Measurements from ENCODE around the gene CYFIP2. TPM values are rescaled to one million over a fixed set of nuclear protein-coding genes. Genes with fewer than 3 reads are reported as not detected.

Gene CYFIP2
- total and polyA plus RNA-seq, 10 of the 15 experiments (the other 5 are each of a cell fraction or from before 2014, with no cell fraction given) = 43.4 to 173 (median 96.0) TPM

DNA sequence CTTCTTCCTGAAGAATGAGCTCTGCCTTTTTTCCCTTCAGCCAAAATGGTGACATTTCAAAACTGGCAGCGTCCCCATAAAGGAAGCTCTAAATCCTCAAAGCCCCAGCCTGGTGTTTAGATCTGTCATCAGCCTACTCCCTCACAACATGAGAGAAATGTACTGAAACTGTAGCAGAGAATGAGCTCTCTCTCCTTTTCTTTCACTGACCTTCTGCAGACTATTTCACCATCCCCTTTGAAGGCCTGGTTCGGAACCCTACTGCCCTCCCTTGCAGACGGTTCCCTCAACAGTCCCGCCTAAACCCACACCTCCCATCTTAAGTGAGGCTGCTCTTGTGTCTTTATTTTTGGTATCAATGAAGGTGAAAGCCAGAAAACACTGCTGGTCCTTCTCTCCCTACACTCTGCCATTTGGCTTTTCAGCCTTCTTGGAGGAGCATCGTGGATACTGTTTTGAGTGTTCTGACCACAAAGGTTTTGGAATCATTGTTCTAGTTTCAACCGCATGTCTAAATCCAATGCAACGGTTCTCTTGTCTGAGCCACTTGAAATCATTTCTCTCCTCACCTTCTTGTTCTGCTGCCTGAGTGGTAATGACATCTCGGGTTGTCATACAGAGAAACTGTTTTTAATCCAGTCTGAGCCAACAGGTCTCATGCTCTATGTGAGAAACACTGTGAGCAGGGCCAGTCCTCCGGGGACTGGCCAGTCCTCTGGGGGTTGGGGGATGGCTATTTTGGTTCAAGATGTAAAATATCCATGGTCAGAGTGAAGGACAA is 46.2 kb upstream of the CYFIP2 start (continued):
- TF ChIP-seq, protein P1, sequence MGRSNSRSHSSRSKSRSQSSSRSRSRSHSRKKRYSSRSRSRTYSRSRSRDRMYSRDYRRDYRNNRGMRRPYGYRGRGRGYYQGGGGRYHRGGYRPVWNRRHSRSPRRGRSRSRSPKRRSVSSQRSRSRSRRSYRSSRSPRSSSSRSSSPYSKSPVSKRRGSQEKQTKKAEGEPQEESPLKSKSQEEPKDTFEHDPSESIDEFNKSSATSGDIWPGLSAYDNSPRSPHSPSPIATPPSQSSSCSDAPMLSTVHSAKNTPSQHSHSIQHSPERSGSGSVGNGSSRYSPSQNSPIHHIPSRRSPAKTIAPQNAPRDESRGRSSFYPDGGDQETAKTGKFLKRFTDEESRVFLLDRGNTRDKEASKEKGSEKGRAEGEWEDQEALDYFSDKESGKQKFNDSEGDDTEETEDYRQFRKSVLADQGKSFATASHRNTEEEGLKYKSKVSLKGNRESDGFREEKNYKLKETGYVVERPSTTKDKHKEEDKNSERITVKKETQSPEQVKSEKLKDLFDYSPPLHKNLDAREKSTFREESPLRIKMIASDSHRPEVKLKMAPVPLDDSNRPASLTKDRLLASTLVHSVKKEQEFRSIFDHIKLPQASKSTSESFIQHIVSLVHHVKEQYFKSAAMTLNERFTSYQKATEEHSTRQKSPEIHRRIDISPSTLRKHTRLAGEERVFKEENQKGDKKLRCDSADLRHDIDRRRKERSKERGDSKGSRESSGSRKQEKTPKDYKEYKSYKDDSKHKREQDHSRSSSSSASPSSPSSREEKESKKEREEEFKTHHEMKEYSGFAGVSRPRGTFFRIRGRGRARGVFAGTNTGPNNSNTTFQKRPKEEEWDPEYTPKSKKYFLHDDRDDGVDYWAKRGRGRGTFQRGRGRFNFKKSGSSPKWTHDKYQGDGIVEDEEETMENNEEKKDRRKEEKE (IDR thresholded peaks at IDR 0.05) = no peak
- TF ChIP-seq HDGF (IDR thresholded peaks at IDR 0.05) (no peak), ELK1 (IDR thresholded peaks at IDR 0.05; ENCODE audit: low read depth, low read length) (no peak), CUX1 (IDR thresholded peaks at IDR 0.05; ENCODE audit: insufficient replicate concordance, low read depth, low read length) (peak; percentile 40), EP300 (IDR thresholded peaks at IDR 0.05; ENCODE audit: borderline replicate concordance in 1 of 2, control insufficient read depth in 1 of 2, low read depth in 2 of 2, low read length in 2 of 2) (peak; percentile 27 to 78; a peak in 2 of 4 replicates), SRF (IDR thresholded peaks at IDR 0.05; ENCODE audit: low read depth in 2 of 2, low read length in 2 of 2) (0 out of 4 replicates have a peak, but pooled peaks of 1 of the 2 experiments have one; percentile 19), CEBPB (IDR thresholded peaks at IDR 0.05; ENCODE audit: borderline replicate concordance in 1 of 2, low read depth in 2 of 2, low read length in 2 of 2) (no peak), ZNF207 (IDR thresholded peaks at IDR 0.05; ENCODE audit: borderline replicate concordance) (no peak), SIN3A (IDR thresholded peaks at IDR 0.05; ENCODE audit: low read depth, low read length) (no peak), SIX5 (IDR thresholded peaks at IDR 0.05; ENCODE audit: low read depth, low read length, severe bottlenecking) (no peak)
- TF ChIP-seq, protein P2, sequence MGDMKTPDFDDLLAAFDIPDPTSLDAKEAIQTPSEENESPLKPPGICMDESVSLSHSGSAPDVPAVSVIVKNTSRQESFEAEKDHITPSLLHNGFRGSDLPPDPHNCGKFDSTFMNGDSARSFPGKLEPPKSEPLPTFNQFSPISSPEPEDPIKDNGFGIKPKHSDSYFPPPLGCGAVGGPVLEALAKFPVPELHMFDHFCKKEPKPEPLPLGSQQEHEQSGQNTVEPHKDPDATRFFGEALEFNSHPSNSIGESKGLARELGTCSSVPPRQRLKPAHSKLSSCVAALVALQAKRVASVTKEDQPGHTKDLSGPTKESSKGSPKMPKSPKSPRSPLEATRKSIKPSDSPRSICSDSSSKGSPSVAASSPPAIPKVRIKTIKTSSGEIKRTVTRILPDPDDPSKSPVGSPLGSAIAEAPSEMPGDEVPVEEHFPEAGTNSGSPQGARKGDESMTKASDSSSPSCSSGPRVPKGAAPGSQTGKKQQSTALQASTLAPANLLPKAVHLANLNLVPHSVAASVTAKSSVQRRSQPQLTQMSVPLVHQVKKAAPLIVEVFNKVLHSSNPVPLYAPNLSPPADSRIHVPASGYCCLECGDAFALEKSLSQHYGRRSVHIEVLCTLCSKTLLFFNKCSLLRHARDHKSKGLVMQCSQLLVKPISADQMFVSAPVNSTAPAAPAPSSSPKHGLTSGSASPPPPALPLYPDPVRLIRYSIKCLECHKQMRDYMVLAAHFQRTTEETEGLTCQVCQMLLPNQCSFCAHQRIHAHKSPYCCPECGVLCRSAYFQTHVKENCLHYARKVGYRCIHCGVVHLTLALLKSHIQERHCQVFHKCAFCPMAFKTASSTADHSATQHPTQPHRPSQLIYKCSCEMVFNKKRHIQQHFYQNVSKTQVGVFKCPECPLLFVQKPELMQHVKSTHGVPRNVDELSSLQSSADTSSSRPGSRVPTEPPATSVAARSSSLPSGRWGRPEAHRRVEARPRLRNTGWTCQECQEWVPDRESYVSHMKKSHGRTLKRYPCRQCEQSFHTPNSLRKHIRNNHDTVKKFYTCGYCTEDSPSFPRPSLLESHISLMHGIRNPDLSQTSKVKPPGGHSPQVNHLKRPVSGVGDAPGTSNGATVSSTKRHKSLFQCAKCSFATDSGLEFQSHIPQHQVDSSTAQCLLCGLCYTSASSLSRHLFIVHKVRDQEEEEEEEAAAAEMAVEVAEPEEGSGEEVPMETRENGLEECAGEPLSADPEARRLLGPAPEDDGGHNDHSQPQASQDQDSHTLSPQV (IDR thresholded peaks at IDR 0.05) = no peak
- TF ChIP-seq, protein P3, sequence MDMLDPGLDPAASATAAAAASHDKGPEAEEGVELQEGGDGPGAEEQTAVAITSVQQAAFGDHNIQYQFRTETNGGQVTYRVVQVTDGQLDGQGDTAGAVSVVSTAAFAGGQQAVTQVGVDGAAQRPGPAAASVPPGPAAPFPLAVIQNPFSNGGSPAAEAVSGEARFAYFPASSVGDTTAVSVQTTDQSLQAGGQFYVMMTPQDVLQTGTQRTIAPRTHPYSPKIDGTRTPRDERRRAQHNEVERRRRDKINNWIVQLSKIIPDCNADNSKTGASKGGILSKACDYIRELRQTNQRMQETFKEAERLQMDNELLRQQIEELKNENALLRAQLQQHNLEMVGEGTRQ (IDR thresholded peaks at IDR 0.05; ENCODE audit: borderline replicate concordance, low read depth, low read length) = no peak
